Activated effector memory CD4-positive, alpha-beta T cell treated with Interleukin-2 at 50 U/mL for 16 hours (primary cell): Measurements from ENCODE around the gene PROCR.
"Not testable (repeated sequence)": the region's sequence is repeated elsewhere in the genome, so short reads cannot be mapped to it uniquely, and the experiment has no call there.

Source experiments
- DNase-seq: peaks from one replicate; pipeline ENCODE4 v3.0.0-alpha.2; 2020

Gene PROCR

GRCh38 chr20:35193031-35193791, 21.3 kb downstream of the PROCR start:
- DNase-seq = not testable (repeated sequence)

- no peak for DNase-seq
Measured at GRCh38 chr20:35196313-35196712, 24.4 kb downstream of the PROCR start.

DNA sequence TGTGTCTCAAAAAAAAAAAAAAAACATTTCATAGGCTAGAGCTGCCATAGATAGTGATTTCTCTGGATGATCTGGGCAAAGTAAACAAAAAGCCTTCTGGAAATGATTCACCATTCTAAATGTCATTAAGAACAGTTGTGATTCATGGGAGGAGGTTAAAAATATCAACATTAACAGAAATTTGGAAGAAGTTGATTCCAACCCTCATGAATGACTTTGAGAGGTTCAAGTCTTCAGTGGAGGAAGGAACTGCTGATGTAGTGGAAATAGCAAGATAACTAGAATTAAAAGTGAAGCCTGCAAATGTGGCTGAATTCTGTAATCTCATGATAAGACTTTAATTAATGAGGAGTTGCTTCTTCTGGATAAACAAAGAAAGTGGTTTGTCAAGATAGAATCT, 27.9 kb downstream of the PROCR start:
- DNase-seq = no peak

DNA sequence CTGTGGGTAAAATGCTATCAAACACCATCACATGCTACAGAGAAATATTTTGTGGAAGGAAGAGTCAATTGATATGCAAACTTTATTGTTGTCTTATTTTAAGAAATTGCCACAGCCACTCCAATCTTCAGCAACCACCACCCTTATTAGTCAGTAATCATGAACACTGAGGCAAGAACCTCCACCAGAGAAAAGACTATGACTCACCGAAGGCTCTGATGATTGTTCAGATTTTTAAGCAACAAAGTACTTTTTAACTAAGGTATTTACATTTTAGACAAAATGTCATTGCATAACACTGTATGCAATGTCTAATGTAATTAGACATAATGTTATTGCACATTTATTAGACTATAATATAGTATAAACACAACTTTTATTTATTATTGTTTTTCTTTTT, 28.4 kb downstream of the PROCR start:
- DNase-seq = no peak

DNA sequence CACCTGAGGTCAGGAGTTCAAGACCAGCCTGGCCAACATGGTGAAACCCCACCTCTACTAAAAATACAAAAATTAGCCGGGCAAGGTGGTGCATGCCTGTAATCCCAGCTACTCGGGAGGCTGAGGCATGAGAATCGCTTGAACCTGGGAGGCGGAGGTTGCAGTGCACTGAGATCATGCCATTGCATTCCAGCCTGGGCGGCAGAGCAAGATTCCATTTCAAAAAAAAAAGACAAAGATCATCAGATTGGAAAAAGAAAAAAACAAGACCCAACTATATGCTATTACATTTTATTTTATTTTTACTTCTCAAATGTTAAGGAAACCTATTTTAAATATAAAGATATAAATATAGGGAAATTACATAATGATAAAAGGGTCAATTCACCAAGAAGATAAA, 29.6 kb downstream of the PROCR start:
- not testable (repeated sequence) for DNase-seq

GRCh38 chr20:35206802-35207201, 34.9 kb downstream of the PROCR start:
- DNase-seq = no peak

DNA sequence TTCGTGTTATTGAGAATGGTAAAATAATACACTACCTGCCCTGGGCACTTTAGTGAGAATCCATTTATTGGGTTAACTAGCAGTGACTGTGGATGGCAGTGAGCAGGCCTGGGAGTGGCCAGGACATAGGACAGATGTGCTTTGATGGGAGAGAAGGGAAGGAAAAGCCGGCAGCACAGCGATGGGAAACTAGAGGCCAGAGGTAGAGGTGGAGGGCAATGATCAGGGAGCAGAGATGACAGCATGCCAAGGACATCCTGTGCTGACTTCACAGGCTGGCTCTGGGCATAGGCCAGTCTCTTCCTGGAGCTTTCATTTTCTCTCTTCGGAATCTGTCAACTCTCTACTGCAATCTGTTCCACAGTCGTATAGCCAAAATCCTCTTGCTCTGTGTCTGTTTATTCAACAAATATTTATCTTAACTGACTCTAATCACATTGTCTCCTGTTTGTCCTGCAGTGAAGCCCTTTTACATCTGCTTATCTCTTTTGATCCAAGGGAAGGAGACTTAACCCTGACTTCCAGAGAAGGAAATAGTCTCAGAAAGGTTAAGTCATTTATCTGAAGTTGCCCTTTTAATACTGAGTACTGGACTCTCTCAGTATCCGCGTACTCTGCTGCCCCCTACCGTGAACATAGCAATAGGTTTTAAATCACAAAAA, 36.2 kb downstream of the PROCR start:
- DNase-seq = peak; percentile 56

- DNase-seq = no peak
Measured at GRCh38 chr20:35215066-35215956, 43.4 kb downstream of the PROCR start.

- DNase-seq = no peak
Measured at GRCh38 chr20:35216541-35216940, 44.7 kb downstream of the PROCR start.

GRCh38 chr20:35223941-35224340, 52.1 kb downstream of the PROCR start:
- DNase-seq = no peak

- no peak for DNase-seq
Measured at GRCh38 chr20:35224536-35224935, 52.7 kb downstream of the PROCR start.

- DNase-seq = no peak
Measured at GRCh38 chr20:35225319-35226125, 53.6 kb downstream of the PROCR start.

DNA sequence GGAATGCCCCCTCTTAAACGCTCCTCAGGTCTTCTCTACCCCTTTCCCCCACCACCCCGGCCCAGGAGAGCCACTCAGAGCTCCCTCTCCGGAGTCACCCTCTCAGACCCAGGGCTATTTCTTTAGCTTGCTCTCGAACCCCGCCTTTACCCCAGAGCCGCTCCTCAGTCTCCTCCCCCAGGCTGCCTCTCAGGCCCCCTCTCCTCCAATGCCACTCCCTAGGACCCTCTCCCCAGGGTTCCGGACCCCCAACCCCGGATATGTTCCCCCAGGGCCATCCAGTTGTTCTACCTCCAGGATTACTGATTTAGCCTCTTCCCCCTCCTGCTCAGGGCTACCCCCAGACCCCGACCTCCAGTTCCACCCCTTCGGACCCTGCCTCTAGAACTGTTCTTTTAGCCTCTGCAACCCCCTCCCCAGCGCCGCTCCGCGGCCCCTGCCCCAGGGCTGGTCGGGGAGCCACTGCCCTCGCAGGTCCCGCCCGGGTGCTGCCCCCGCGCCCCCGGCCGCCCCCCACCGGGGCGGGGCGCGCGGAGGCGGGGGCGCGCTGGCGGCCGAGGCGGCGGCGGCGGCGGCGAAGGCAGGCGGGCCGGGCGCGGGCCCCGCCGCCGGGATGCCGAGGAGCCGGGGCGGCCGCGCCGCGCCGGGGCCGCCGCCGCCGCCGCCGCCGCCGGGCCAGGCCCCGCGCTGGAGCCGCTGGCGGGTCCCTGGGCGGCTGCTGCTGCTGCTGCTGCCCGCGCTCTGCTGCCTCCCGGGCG, 54.4 kb downstream of the PROCR start, which contains the start of gene MMP24:
Gene MMP24 (plus strand): TSS at position 565 of the 758 bp plus-strand sequence. CDS start 49 bp downstream, at position 614.
- DNase-seq = no peak
